H9 (cell line): Measurements from ENCODE around the gene TRMT44. TPM values are rescaled to one million over a fixed set of nuclear protein-coding genes. Genes with fewer than 3 reads are reported as not detected.

Source experiments
- DNase-seq: peaks from one replicate; pipeline ENCODE4 v3.0.0-alpha.2; 2017
- H2AFZ ChIP-seq: one replicate; pipeline ENCODE4 v1.6.1; 2013; ENCODE audit warnings: mild to moderate bottlenecking, low read length, control low read depth, moderate library complexity
- H2AK5ac ChIP-seq: 2 replicates; pipeline ENCODE4 v1.6.1; 2013; ENCODE audit warnings: low read length, control low read depth, mixed read lengths; ENCODE audit not compliant: insufficient read length
- H2BK120ac ChIP-seq: one replicate; pipeline ENCODE4 v1.6.1; 2013; ENCODE audit warnings: low read depth, mild to moderate bottlenecking, low read length, control low read depth, inconsistent platforms; ENCODE audit not compliant: poor library complexity, severe bottlenecking
- H2BK12ac ChIP-seq: 2 replicates; pipeline ENCODE4 v1.6.1; 2013; ENCODE audit warnings: low read length, control low read depth, mixed read lengths, low read depth; ENCODE audit not compliant: insufficient read length
- H2BK15ac ChIP-seq: 2 replicates; pipeline ENCODE4 v1.6.1; 2013; ENCODE audit warnings: low read depth, low read length, control low read depth
- H2BK20ac ChIP-seq: one replicate; pipeline ENCODE4 v1.6.1; 2013; ENCODE audit warnings: low read depth, mild to moderate bottlenecking, low read length, control low read depth, inconsistent platforms; ENCODE audit not compliant: poor library complexity, severe bottlenecking
- H2BK5ac ChIP-seq: 2 replicates; pipeline ENCODE4 v1.6.1; 2013; ENCODE audit warnings: low read length, control low read depth, mixed read lengths; ENCODE audit not compliant: insufficient read length
- H3K14ac ChIP-seq: 2 replicates; pipeline ENCODE4 v1.6.1; 2013; ENCODE audit warnings: low read length, control low read depth; ENCODE audit not compliant: insufficient read depth
- H3K18ac ChIP-seq: 2 replicates; pipeline ENCODE4 v1.6.1; 2013; ENCODE audit warnings: low read depth, mild to moderate bottlenecking, mixed read lengths, low read length, control low read depth; ENCODE audit not compliant: insufficient read length
- H3K23ac ChIP-seq: 2 replicates; pipeline ENCODE4 v1.6.1; 2013; ENCODE audit warnings: low read length, control low read depth, mixed read lengths, low read depth; ENCODE audit not compliant: insufficient read length
- H3K23me2 ChIP-seq: 2 replicates; pipeline ENCODE4 v1.6.1; 2013; ENCODE audit warnings: low read depth, mild to moderate bottlenecking, mixed read lengths, low read length, control low read depth; ENCODE audit not compliant: insufficient read length, poor library complexity, severe bottlenecking
- H3K27ac ChIP-seq: 2 replicates; pipeline ENCODE4 v1.5.1; 2013; ENCODE audit warnings: low read length, control low read depth, mixed read lengths, low read depth; ENCODE audit not compliant: insufficient read length
- H3K27me3 ChIP-seq: 2 replicates; pipeline ENCODE4 v1.6.1; 2013; ENCODE audit warnings: low read length, control low read depth, inconsistent platforms; ENCODE audit not compliant: insufficient read depth
- H3K4ac ChIP-seq: 2 replicates; pipeline ENCODE4 v1.6.1; 2013; ENCODE audit warnings: low read depth, mild to moderate bottlenecking, control low read depth, inconsistent platforms, low read length, moderate library complexity
- H3K4me1 ChIP-seq: 2 replicates; pipeline ENCODE4 v1.6.1; 2013; ENCODE audit warnings: low read length, control low read depth, inconsistent platforms; ENCODE audit not compliant: insufficient read depth
- H3K4me2 ChIP-seq: 2 replicates; pipeline ENCODE4 v1.6.1; 2013; ENCODE audit warnings: low read length, control low read depth, mixed read lengths; ENCODE audit not compliant: insufficient read length, insufficient read depth
- H3K56ac ChIP-seq: 2 replicates; pipeline ENCODE4 v1.6.1; 2013; ENCODE audit warnings: low read depth, mild to moderate bottlenecking, mixed read lengths, low read length, control low read depth; ENCODE audit not compliant: insufficient read length
- H3K79me1 ChIP-seq: 2 replicates; pipeline ENCODE4 v1.6.1; 2013; ENCODE audit warnings: low read depth, mild to moderate bottlenecking, moderate library complexity, low read length, control low read depth, inconsistent platforms; ENCODE audit not compliant: insufficient read depth, poor library complexity, severe bottlenecking
- H3K79me2 ChIP-seq: 2 replicates; pipeline ENCODE4 v1.6.1; 2013; ENCODE audit warnings: low read length, control low read depth, inconsistent platforms; ENCODE audit not compliant: insufficient read depth
- H3K9ac ChIP-seq: 2 replicates; pipeline ENCODE4 v1.6.1; 2013; ENCODE audit warnings: low read length, control low read depth, mixed read lengths; ENCODE audit not compliant: insufficient read length; ENCODE audit errors: extremely low read depth
- H3K9me3 ChIP-seq: one replicate; pipeline ENCODE4 v1.6.1; 2013; ENCODE audit warnings: low read depth, low read length, inconsistent platforms; ENCODE audit not compliant: control insufficient read depth
- H3T11ph ChIP-seq: one replicate; pipeline ENCODE4 v1.6.1; 2013; ENCODE audit warnings: mild to moderate bottlenecking, low read length, control low read depth, inconsistent platforms
- H4K20me1 ChIP-seq: one replicate; pipeline ENCODE4 v1.6.1; 2013; ENCODE audit not compliant: control insufficient read depth, insufficient read length, insufficient read depth
- H4K5ac ChIP-seq: 2 replicates; pipeline ENCODE4 v1.6.1; 2013; ENCODE audit warnings: low read depth, mild to moderate bottlenecking, mixed read lengths, low read length, control low read depth; ENCODE audit not compliant: insufficient read length
- H4K8ac ChIP-seq: replicated peaks from 2 replicates; pipeline ENCODE4 v1.6.1; 2013; ENCODE audit warnings: low read length, control low read depth, mixed read lengths, low read depth; ENCODE audit not compliant: insufficient read length
- H4K91ac ChIP-seq: 2 replicates; pipeline ENCODE4 v1.6.1; 2013; ENCODE audit warnings: low read depth, mild to moderate bottlenecking, moderate library complexity, mixed read lengths, low read length, control low read depth; ENCODE audit not compliant: insufficient read length
- H3K27ac Mint-ChIP-seq, 3 experiments: 2 replicates in 2 of 3; 3 replicates in 1 of 3; pipeline ENCODE4 v1.8.0; 2020 to 2021; ENCODE audit warnings: mixed read lengths in 3 of 3, mild to moderate bottlenecking in 1 of 3, moderate library complexity in 1 of 3
- H3K27me3 Mint-ChIP-seq: 2 replicates; pipeline ENCODE4 v1.8.0; 2021; ENCODE audit warnings: low read depth, mild to moderate bottlenecking, moderate library complexity, mixed read lengths
- H3K36me3 Mint-ChIP-seq, 3 experiments: 2 replicates in 2 of 3; 3 replicates in 1 of 3; pipeline ENCODE4 v1.8.0; 2020 to 2021; ENCODE audit warnings: low read depth in 3 of 3, mixed read lengths in 3 of 3; ENCODE audit not compliant: insufficient read depth in 1 of 3
- H3K4me1 Mint-ChIP-seq, 2 experiments: 2 replicates each; pipeline ENCODE4 v1.8.0; 2020; ENCODE audit warnings: mixed read lengths in 2 of 2
- H3K4me3 Mint-ChIP-seq, 2 experiments: 2 replicates in 1 of 2; 3 replicates in 1 of 2; pipeline ENCODE4 v1.8.0; 2020 to 2021; ENCODE audit warnings: mild to moderate bottlenecking in 2 of 2, mixed read lengths in 2 of 2, moderate library complexity in 1 of 2
- H3K9me3 Mint-ChIP-seq, 2 experiments: 2 replicates in 1 of 2; 3 replicates in 1 of 2; pipeline ENCODE4 v1.8.0; 2020; ENCODE audit warnings: mild to moderate bottlenecking in 2 of 2, mixed read lengths in 2 of 2, moderate library complexity in 1 of 2
- WGBS: extraction: QIAGEN DNeasy Blood & Tissue Kit; methylation state at CpG from one replicate; pipeline ENCODE4 v1.1.7; 2013; ENCODE audit warnings: missing lambda C conversion rate, low lambda C conversion rate, mixed read lengths; ENCODE audit not compliant: insufficient read length; ENCODE audit errors: extremely low coverage; 5-methylcytosine and 5-hydroxymethylcytosine counted together
- total RNA-seq: library from RNA; stranded (reverse); gene quantifications from 2 replicates; pipeline ENCODE4 v1.2.1, GENCODE V29; 2021
- TF ChIP-seq, protein P1 (sequence below): fragments of 200-600 bp; sonication (generic); conservative IDR thresholded peaks from 3 replicates; pipeline ENCODE4 v1.8.0; 2021; ENCODE audit warnings: antibody characterized with exemption, mild to moderate bottlenecking

The TRMT44 gene
- total RNA-seq, 1 experiment from 2014 or later: 22.8 TPM

DNA sequence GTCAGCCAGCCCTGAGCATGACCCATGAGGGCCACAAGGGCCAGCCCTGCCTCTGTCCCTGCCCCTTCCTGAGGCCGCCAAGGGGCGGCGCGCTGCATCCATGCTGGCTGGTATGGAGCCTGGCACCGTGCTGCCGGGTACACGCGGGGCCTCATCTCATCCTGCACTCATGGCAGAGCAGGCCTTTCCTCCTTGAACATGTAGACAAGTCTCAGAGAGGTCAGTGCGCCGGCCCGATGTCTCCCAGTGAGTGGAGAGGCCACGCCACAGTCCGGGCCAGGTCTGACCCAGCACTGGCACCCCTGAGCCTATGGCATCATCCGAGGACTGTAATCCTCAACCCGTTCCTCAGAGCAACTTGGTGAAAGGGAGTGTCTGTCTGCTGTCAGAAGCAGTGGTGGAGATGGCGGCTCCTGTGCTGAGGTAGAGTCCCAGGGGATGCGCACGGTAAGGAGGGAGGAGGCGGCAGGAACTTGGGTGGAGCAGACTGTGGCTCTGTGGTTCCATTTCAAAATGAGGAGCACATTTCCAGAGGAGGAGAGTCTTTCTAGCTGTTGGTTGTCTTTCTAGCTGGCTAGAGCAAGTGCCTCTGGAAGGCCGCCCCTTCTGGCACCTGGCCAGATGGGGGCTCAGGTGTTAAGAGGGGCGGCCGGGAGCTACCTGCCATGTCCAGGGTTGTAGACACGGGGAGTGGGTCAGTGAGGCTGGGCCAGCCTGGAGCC lies 32.8 kb downstream of the TRMT44 start:
- Histone ChIP-seq H3T11ph (no peak overlapping the region), H3K18ac (no peak overlapping the region), H3K79me1 (no peaks in the 10 kb centered on the region), H2BK5ac (no peak overlapping the region), H2BK120ac (no peak overlapping the region), H3K4ac (no peak overlapping the region), H2AK5ac (no peak overlapping the region), H4K5ac (no peak overlapping the region), H3K9me3 (no peaks in the 10 kb centered on the region), H3K27ac (no peak overlapping the region), H3K23ac (no peak overlapping the region), H2BK15ac (no peak overlapping the region), H3K4me2 (no peak overlapping the region), H3K56ac (no peak overlapping the region), H4K20me1 (no peaks in the 10 kb centered on the region), H2BK12ac (no peak overlapping the region), H3K9ac (no peak overlapping the region), H4K8ac (no peak overlapping the region), H3K27me3 (no peaks in the 10 kb centered on the region), H3K14ac (no peak overlapping the region), H3K79me2 (no peaks in the 10 kb centered on the region), H4K91ac (no peak overlapping the region), H3K23me2 (no peaks in the 10 kb centered on the region), H2AFZ (no peak overlapping the region), H2BK20ac (no peak overlapping the region), H3K4me1 (no peaks in the 10 kb centered on the region)
- H3K27ac Mint-ChIP-seq: peak overlapping the region; percentile 78 to 86 (median 83); a peak in 6 of 7 replicates
- TF ChIP-seq, protein P1, sequence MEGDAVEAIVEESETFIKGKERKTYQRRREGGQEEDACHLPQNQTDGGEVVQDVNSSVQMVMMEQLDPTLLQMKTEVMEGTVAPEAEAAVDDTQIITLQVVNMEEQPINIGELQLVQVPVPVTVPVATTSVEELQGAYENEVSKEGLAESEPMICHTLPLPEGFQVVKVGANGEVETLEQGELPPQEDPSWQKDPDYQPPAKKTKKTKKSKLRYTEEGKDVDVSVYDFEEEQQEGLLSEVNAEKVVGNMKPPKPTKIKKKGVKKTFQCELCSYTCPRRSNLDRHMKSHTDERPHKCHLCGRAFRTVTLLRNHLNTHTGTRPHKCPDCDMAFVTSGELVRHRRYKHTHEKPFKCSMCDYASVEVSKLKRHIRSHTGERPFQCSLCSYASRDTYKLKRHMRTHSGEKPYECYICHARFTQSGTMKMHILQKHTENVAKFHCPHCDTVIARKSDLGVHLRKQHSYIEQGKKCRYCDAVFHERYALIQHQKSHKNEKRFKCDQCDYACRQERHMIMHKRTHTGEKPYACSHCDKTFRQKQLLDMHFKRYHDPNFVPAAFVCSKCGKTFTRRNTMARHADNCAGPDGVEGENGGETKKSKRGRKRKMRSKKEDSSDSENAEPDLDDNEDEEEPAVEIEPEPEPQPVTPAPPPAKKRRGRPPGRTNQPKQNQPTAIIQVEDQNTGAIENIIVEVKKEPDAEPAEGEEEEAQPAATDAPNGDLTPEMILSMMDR: no peak
- H3K36me3 Mint-ChIP-seq: peaks cover 12 to 43% (median 35%) of the 10 kb centered on the region in 3 experiments; a peak in 6 of 7 replicates
- peaks cover 11% of the 10 kb centered on the region in 2 experiments for H3K4me1 Mint-ChIP-seq
- H3K9me3 Mint-ChIP-seq: no peaks in the 10 kb centered on the region
- DNase-seq: peak; percentile 24
- no peak overlapping the region for H3K4me3 Mint-ChIP-seq
- WGBS: no CpG with 5 or more reads among the region's 23 CpGs
- H3K27me3 Mint-ChIP-seq: no peaks in the 10 kb centered on the region
